Fibroblast of lung (primary cell): Measurements from ENCODE around the gene ZNF660.

ENCODE experiments used
- EZH2 ChIP-seq: IDR thresholded peaks from 2 replicates; pipeline ENCODE4 v1.5.1; 2012; ENCODE audit warnings: low read length, control low read depth, mild to moderate bottlenecking; ENCODE audit errors: missing control alignments
- TF ChIP-seq, protein P1 (sequence below), 2 donors: IDR thresholded peaks in 1 of 2; conservative IDR thresholded peaks in 1 of 2; 1 replicate in 1 of 2; 2 replicates in 1 of 2; pipeline ENCODE4 v1.5.1; 2011 to 2012; ENCODE audit warnings: low read length in 2 of 2, control low read depth in 1 of 2, inconsistent platforms in 1 of 2, low read depth in 1 of 2, mild to moderate bottlenecking in 1 of 2

DNA sequence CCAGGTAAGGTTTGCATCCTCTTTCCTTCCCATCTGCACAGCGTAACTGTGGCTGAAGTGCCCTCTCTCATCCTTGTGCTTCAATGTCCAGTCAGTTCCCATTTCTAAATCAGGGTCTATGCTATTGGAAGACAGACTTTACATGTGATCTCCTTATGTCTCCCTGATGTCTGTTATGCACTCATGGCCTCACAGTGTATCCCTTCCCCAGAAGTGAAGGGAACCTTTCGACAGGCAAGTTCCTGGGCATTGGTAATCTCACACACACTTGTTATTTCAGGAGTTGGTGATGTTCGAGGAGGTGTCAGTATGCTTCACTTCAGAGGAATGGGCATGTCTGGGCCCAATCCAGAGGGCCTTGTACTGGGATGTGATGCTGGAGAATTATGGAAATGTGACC is 47.4 kb downstream of the ZNF660 start:
- TF ChIP-seq, protein P1, sequence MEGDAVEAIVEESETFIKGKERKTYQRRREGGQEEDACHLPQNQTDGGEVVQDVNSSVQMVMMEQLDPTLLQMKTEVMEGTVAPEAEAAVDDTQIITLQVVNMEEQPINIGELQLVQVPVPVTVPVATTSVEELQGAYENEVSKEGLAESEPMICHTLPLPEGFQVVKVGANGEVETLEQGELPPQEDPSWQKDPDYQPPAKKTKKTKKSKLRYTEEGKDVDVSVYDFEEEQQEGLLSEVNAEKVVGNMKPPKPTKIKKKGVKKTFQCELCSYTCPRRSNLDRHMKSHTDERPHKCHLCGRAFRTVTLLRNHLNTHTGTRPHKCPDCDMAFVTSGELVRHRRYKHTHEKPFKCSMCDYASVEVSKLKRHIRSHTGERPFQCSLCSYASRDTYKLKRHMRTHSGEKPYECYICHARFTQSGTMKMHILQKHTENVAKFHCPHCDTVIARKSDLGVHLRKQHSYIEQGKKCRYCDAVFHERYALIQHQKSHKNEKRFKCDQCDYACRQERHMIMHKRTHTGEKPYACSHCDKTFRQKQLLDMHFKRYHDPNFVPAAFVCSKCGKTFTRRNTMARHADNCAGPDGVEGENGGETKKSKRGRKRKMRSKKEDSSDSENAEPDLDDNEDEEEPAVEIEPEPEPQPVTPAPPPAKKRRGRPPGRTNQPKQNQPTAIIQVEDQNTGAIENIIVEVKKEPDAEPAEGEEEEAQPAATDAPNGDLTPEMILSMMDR (conservative IDR thresholded peaks at IDR 0.05 in 1 of 2, IDR thresholded peaks at IDR 0.05 in 1 of 2; ENCODE audit: low read depth in 1 of 2, low read length in 2 of 2), result no peak
- no peak for TF ChIP-seq EZH2
